Panc1 (cell line): ENCODE measurements around the gene FKBP2. TPM values are rescaled to one million over a fixed set of nuclear protein-coding genes. Genes with fewer than 3 reads are reported as not detected.

Source experiments
- ATAC-seq: fragments of 200-7000 bp; cut with Tn5 transposase; 2 replicates; pipeline ENCODE4 v1.9.1; 2020; ENCODE audit warnings: mild to moderate bottlenecking, moderate library complexity
- BruUV-seq: library from RNA; stranded (reverse); fragments of 400-500 nt; replicated peaks from 2 replicates; lab custom pipeline; 2021; lab: Mats Ljungman, UMichigan
- CTCF ChIA-PET: fragments of 300-600 bp; sonication (Branson Sonifier 250); formaldehyde crosslinking; loops from one replicate; lab custom pipeline; 2022; ENCODE audit warnings: antibody characterized with exemption; lab: Charles Lee
- POLR2A ChIA-PET: fragments of 300-600 bp; sonication (Branson Sonifier 250); formaldehyde crosslinking; loops from one replicate; lab custom pipeline; 2022; ENCODE audit warnings: antibody characterized with exemption; lab: Charles Lee
- DNase-seq: peaks from one replicate; pipeline ENCODE4 v3.0.0-alpha.2; 2010; ENCODE audit warnings: low read depth, low spot score
- H3K27ac ChIP-seq: 2 replicates; pipeline ENCODE4 v1.5.1; 2011; ENCODE audit warnings: mild to moderate bottlenecking, low read length, inconsistent platforms
- H3K27me3 ChIP-seq: fragments of 200-500 bp; sonication (Bioruptor generic); 2 replicates; pipeline ENCODE4 v1.6.0; 2014; ENCODE audit warnings: low read length, inconsistent platforms; ENCODE audit not compliant: control insufficient read depth, insufficient read depth
- H3K36me3 ChIP-seq: fragments of 200-500 bp; sonication (Bioruptor generic); 2 replicates; pipeline ENCODE4 v1.5.1; 2014; ENCODE audit warnings: inconsistent platforms, mild to moderate bottlenecking, low read length, moderate library complexity; ENCODE audit not compliant: control insufficient read depth, insufficient read depth
- H3K4me1 ChIP-seq: 2 replicates; pipeline ENCODE4 v1.5.1; 2011; ENCODE audit warnings: inconsistent platforms, mild to moderate bottlenecking, low read length, moderate library complexity; ENCODE audit not compliant: control insufficient read depth, insufficient read depth
- H3K4me3 ChIP-seq, 2 experiments: 2 replicates each; pipeline ENCODE4 v1.5.1; 2011 to 2012; ENCODE audit warnings: low read depth in 2 of 2, low read length in 2 of 2, mild to moderate bottlenecking in 2 of 2, inconsistent platforms in 1 of 2, moderate library complexity in 1 of 2
- H3K9me3 ChIP-seq: fragments of 200-500 bp; sonication (Bioruptor generic); 2 replicates; pipeline ENCODE4 v1.5.1; 2014; ENCODE audit warnings: low read depth, mild to moderate bottlenecking, inconsistent platforms, low read length, moderate library complexity; ENCODE audit not compliant: control insufficient read depth, insufficient read depth
- CTCF ChIP-seq: fragments of 450-650 bp; IDR thresholded peaks from 2 replicates; pipeline ENCODE4 v1.5.1; 2017; ENCODE audit warnings: mild to moderate bottlenecking
- POLR2AphosphoS5 ChIP-seq: IDR thresholded peaks from 2 replicates; pipeline ENCODE4 v1.6.1; 2012; ENCODE audit warnings: mild to moderate bottlenecking, low read depth, low read length, moderate library complexity
- REST ChIP-seq, 2 experiments: IDR thresholded peaks; 2 replicates each; pipeline ENCODE4 v1.6.1; 2011 to 2012; ENCODE audit warnings: low read depth in 2 of 2, control low read depth in 1 of 2, low read length in 1 of 2, mild to moderate bottlenecking in 1 of 2, moderate library complexity in 1 of 2; ENCODE audit not compliant: insufficient read depth in 1 of 2
- SIN3A ChIP-seq: IDR thresholded peaks from 2 replicates; pipeline ENCODE4 v1.6.1; 2012; ENCODE audit warnings: low read depth, mild to moderate bottlenecking, low read length, moderate library complexity, borderline replicate concordance; ENCODE audit not compliant: insufficient read depth
- TCF7L2 ChIP-seq: IDR thresholded peaks from 2 replicates; pipeline ENCODE4 v1.6.1; 2011; ENCODE audit warnings: mild to moderate bottlenecking, low read depth, low read length, inconsistent platforms
- in situ Hi-C: cut with HindIII; loops from 2 replicates; pipeline ENCODE4 v1.10.0; 2016; ENCODE audit warnings: low sequenced_read_pairs, low pct_unique_long_range_greater_than_20kb
- intact Hi-C: fragments of 100-400 bp; cut with micrococcal nuclease; formaldehyde crosslinking; loops from one replicate; pipeline ENCODE4 v1.10.0; 2022; ENCODE audit not compliant: unreplicated experiment
- total RNA-seq: library from RNA; stranded (reverse); gene quantifications from one replicate; pipeline ENCODE4 v1.2.1, GENCODE V29; 2021; ENCODE audit not compliant: unreplicated experiment

FKBP2 gene
- total RNA-seq, 1 experiment from 2014 or later, result 71.8 TPM

- H3K36me3 ChIP-seq, result peaks cover 43% of the 10 kb centered on the region
- ATAC-seq (no peak), DNase-seq (no peak)
- in situ Hi-C loops (no loop called here), intact Hi-C loops (no loop called here)
- no peaks in the 10 kb centered on the region for H3K9me3 ChIP-seq
- no TSS peak for BruUV-seq
- H3K27me3 ChIP-seq, result no peaks in the 10 kb centered on the region
- TF ChIP-seq POLR2AphosphoS5 (no peak), TCF7L2 (no peak), REST (IDR thresholded peaks at IDR 0.05; ENCODE audit: insufficient read depth in 1 of 2, low read depth in 2 of 2, low read length in 1 of 2) (no peak), CTCF (no peak), SIN3A (no peak)
- H3K27ac ChIP-seq, result no peak overlapping the region
- H3K4me1 ChIP-seq, result no peaks in the 10 kb centered on the region
- no peak overlapping the region for H3K4me3 ChIP-seq
- CTCF ChIA-PET, result interaction anchor here (0.6 kb wide), 1 partner anchor 366 kb away, joined by 6 read pairs; no protein-coding TSS in a partner anchor
- POLR2A ChIA-PET, result no interaction called here
Measured at GRCh38 chr11:64201543-64201942, 39.4 kb upstream of the FKBP2 start.

- ChIA-PET POLR2A (no interaction called here), CTCF (no interaction called here)
- Histone ChIP-seq H3K36me3 (peaks cover 37% of the 10 kb centered on the region), H3K4me1 (no peaks in the 10 kb centered on the region; the same call in 1 of the 2 replicates), H3K4me3 (no peak overlapping the region), H3K27ac (no peak overlapping the region), H3K27me3 (no peaks in the 10 kb centered on the region), H3K9me3 (no peaks in the 10 kb centered on the region)
- in situ Hi-C loops (no loop called here), intact Hi-C loops (no loop called here)
- ATAC-seq (no peak), DNase-seq (no peak)
- BruUV-seq, result no TSS peak
- TF ChIP-seq TCF7L2 (no peak), SIN3A (no peak), CTCF (no peak), POLR2AphosphoS5 (no peak), REST (IDR thresholded peaks at IDR 0.05; ENCODE audit: insufficient read depth in 1 of 2, low read depth in 2 of 2, low read length in 1 of 2) (no peak)
Measured at GRCh38 chr11:64202992-64203391, 37.9 kb upstream of the FKBP2 start.
